NOMO-1 treated with dmso at 0.1 percent for 144 hours (cell line): Measurements from ENCODE around the gene FAR1.

ENCODE experiments used
- DNase-seq: peaks from one replicate; lab custom pipeline; 2025; ENCODE audit not compliant: unreplicated experiment; lab: John Stamatoyannopoulos, UW

The FAR1 gene

DNA sequence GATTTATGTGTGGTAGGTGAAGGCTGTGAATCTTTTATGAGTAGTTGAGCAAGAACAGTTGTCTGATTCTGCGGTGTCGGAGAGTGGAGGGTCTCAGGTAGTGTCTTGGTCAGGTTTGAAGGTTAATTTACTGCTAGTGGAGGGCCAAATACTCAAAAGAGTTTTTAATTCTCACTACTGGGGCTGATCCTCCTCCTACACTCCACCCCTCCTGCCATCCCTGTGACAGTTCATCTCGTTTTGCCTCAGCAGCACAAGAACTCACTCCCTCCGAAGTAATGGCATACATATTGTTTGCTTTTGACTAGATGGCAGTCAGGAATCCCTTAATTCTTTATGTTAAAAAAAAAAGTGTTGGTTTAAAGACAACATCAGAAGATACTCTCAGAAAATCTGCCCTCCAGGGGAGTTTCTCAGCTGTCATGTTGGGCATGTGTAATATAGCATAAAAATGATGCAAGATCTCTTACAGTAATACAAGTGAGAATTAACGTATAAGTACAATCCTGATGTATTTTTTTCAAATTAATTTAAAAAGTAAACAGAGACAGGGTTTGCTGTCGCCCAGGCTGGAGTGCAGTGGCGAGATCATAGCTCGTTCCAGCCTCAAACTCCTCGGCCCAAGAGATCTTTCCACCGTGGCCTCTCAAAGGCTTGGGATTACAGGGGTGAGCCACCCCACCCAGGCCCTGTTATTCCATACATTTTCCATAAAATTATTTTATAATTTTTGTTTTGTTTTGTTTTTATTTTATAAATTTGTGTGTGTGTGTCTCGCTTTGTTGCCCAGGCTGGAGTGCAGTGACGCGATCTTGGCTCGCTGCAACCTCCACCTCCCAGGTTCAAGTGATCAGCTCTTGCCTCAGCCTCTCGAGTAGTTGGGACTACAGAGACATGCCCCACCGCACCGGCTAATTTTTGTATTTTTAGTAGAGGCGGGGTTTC, 1.3 kb downstream of the FAR1 start:
- peak; percentile 5 for DNase-seq

- DNase-seq = peak; percentile 18
These were observed 4.2 kb downstream of the FAR1 start for GRCh38 chr11:13672576-13673210.

DNA sequence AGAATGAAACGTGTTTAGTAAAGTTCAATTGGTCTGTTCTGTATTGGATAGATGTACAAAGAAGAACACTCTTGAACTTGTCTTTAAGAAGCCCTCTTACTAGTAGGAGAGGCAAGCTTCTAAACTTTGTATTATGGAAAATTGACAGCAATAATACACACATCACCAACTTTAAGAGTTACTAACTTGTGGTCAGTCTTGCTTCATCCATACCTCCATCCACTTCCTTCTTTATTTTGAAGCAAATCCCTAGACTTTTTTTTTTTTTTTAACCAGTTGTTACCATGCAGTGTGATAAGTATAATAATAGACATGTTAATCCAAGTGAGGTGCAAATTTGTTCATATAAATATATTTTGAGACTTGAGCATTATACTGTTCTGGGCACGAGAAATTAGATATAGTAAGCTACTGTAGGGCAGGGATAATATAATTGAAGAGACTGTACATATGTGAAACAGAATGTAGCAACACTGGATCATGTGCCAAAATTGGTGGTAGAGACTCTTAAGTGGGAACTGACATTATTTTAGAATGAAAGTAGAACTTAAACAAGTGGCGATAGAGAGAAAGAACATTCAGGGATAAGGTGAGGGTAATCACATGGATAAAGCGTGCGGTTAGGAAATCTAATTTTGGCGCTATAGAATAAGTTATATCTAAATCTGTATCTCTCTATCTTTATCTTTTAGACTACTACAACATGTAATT, 6.5 kb downstream of the FAR1 start:
- DNase-seq = peak; percentile 82

GRCh38 chr11:13676576-13676975, 8.1 kb downstream of the FAR1 start:
- DNase-seq = no peak

DNA sequence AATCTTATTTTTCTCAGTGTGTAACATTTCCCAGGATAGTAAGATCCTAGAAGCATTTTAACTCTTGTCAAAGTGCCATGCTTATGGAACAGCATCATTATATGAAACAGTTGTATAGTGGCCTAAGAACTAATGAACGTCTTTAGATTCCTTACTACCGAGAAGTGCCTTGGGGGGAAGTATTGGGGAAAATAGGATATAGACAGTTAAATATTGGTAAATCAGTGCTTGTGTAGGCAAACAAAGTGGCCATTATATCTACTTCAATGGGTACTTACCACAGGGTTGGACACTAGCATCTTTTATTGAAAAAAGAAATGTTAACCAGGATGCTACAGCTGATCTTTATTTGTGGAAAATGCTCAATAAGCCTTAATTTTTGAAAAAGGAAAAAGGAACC, 11.3 kb downstream of the FAR1 start:
- no peak for DNase-seq

DNA sequence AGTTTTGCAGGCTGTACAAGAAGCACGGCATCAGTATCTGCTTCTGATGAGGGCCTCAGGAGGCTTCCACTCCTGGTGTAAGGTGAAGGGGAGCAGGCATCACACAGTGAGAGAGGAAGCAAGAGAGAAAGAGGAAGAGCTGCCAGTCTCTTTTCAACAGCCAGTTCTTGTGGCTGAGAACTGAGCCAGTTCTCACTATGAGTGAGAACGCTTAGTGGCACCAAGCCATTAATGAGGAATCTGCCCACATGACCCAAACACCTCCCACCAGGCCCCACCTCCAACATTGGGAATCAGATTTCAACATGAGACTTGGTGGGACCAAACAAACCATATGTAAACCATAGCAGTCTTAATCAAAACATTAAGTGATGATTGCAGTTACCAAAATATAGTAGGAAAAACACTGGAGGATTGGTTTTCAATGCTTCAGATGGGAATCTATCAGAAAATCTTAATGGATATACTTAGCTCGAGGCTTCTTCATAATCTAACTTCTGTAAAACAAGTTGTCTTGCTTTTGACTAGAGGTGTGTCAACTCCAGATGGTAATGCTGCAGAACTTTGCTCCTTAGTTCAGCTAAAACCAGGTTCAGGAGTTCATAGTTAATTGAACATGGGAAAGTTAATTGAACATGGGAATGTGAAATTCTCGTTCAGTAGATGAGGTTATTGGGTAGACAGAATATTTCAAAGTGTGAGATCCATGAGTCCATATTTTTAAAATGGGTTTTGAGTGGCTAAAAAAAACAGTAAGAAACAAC, 12.2 kb downstream of the FAR1 start:
- peak; percentile 9 for DNase-seq

DNA sequence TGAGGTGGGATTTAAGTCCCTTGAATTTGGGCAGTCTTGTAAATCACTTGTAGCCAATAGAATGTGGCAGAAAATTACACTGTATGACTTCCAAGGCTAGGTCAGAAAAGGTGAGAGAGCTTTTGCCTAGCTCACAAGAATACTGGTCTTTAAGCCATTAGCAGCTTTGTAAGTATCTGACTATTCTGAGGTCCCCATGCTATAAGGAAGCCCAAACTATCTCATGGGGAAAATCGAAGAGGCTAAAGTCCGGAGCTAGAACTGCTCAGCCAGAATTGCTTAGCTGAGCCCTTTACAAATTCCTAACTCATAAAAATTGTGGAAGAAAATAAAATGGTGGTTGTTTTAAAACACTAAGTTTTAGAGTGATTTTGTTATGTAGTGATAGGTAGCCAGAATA, 13.0 kb downstream of the FAR1 start:
- DNase-seq = no peak

GRCh38 chr11:13682212-13682611, 13.7 kb downstream of the FAR1 start:
- DNase-seq = no peak

DNA sequence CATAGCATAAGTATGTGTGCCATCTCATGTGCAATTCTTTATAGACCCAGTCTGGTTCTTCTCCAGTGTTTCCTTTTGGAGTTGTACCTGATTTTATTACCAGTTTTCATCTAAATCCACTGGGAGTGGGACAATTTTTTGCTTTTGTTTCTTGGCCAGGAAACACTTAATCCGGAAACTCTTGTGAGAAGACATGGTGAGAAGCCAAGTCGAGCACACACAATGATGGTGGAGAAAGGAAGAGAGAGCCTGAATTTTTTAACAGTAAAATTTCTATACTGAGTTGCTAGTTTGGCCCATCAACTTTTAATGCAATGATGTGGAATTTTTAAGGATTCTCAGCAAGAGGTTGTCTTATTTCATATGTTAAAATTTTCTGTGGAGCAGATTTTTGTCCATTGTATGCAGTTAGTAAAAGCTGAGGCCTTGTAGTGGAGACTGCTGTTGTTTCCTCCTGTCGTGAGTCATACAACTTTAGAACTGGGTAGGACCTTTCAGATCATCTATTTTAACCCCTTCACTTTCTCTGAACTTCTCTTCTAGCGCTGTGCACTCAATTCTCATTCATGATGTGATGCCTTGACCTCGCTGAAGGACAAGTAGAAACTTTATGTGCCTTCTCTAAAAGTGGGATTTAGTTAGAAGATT, 17.1 kb downstream of the FAR1 start:
- no peak for DNase-seq

GRCh38 chr11:13686776-13687175, 18.3 kb downstream of the FAR1 start:
- no peak for DNase-seq

DNA sequence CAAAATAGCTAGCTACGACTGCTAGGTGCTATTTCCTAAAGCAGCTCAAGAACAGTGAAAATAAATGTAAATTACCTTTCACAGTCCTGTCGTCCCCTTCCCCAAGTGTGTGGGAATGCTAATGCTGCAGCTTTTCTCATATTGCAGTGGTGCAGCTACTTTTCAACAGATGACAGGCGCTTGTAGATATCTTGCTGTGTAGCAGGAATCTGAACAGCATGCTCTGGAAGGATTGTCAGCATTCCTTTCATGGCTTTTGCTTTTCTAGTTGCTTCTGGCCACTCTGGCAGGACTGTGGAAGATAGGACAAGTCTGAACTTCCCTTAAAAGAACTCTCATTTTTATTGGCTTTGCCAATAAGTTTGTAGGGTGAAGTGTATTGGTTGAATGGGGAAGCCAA, 18.8 kb downstream of the FAR1 start:
- DNase-seq = no peak

DNA sequence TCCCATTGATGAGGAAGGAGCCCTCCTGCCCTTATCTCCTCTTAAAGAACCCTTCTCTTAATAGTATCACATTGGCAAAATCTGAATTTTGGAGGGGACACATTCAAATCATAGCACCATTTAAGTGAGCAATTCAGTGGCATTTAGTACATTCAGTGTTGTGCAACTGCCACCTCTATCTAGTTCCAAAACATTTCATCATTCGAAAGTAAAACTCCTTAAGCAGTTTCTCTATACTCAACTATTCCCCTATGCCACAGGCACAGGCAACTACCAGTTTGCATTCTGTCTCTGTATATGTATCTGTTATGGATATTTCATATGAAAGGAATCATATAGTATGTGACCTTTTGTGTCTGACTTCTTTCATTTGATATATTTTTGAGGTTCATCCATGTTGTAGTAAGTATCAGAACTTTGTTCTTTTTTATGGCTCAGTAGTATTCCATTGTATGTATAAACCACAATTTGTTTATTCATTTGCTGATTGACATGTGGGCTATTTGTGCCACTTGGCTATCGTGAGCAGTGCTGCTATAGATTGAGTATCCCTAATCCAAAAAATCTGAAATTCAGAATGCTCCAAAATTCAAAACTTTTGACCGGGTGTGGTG, 22.9 kb downstream of the FAR1 start:
- DNase-seq = no peak

GRCh38 chr11:13692172-13692571, 23.7 kb downstream of the FAR1 start:
- DNase-seq = no peak

DNA sequence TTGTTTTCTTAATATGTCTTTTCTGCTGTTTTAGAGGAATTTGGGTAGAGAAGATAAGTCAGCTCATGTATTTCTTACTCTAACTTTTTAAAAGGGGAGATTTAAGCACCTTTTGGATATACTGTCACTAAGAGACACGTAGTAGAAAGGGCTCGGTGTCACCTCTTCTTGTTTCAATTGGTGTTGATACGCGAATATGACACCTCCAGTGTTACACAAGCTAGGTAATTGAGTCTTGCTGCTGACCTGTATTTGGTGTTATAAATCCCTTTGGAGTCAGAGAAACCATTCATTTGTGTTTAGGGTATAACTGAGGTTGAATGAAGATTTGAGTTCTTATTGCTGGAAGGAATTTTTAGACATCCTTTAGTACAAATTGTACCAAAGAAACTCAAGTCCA, 25.6 kb downstream of the FAR1 start:
- DNase-seq = no peak

GRCh38 chr11:13695886-13696285, 27.4 kb downstream of the FAR1 start:
- DNase-seq = no peak

DNA sequence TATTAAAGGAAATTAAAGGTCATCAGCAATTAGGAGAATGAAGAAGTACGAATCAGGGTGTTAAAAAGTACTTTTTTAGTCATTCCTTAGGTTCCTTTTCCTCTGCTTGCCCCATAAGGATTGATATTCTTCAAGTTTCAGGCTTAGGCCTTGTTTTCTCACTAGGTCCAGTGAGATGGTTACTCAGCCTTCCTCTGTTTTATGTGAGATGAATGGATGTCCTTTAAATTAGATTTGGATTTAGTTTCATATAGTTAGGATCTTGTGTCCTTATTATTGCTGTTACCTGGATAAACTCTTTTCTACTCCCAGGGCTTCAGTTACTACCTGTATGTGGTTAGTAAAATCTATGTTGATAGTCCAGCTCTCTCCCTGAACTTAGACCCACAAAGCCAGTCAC, 29.2 kb downstream of the FAR1 start:
- DNase-seq = no peak

DNA sequence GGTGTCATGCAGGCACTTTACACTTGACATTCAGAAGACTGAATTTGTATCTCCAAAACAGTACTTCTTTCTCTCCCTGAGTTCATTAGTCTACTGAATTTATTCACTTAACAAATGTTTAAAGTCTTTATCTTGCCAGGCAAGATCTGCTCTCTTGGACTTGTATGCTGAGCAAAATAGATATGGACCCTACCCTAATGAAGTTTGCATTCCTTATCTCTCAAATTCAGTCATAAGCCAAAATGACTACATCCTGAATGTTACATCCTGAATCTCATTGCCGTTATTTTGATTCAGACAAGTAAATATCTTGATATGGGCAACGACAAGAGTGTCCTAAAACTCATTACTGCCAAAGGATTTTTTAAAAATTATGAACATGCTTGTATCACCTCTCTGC, 29.7 kb downstream of the FAR1 start:
- no peak for DNase-seq

DNA sequence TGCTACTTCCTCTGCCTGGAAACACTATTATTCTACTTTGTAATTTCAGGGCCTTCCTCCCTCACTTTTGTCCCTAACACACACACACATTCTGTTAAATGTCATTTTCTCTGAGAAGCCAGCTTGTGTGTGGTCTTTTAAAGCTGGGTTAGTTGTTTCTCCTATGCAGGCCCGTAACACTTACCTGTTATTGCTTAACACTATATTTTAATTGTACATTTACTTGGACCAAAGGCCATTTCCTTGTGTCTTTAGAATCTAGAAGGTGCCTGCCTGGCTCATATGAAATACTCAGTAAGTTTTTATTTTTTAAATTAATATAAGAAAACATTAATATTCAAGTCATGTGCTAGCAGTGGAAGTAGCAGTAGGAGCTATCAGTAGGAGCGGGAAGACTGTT, 30.6 kb downstream of the FAR1 start:
- DNase-seq = no peak

DNA sequence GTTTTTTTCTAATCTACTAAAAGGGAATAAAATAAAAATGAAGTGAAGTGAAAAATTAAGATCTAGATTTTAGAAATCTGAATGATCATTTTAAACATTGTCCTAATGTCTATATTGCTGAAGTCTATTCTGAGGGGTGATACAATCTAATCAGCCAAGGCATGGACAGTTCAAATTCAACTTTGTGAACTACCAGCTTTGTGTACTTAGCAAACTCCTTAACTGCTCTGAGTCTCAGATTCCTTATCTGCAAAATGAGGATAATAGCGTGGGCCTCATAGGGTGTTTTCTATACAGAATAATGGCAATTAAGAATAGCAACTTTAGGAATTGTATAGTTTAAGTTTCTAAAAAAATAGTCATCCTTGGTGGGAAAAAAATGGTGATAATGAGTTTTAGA, 31.4 kb downstream of the FAR1 start:
- DNase-seq = no peak

DNA sequence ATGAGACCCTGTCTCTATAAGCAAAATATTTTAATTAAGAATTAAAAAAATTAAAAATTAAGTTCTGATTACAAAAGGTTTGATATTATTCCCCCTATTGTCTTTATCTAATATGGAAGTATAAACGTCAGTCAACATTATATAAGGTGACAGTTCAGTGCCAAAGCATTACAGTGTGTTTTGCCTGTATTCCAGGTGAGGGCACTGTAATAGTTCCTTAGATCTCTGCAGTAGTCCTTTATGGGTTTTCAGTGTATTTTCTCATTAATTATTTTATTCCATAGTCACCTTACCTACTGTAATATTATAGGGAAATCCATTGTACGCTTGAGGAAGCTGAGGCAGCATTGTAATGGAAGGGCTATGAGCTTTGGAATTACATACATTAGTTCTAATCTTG, 33.0 kb downstream of the FAR1 start:
- DNase-seq = no peak
